Activated T-helper 2 cell treated with anti-CD3 and anti-CD28 coated beads, Interferon-gamma antibody, Interleukin-2, Interleukin-4, amounts not matched to agents 10 μg/mL and 5 μg/mL and 100 μg/mL, durations not matched to agents 14 hours and 24 hours and 36 hours (primary cell): ENCODE data around the gene UQCRH. TPM values are rescaled to one million over a fixed set of nuclear protein-coding genes. Genes with fewer than 3 reads are reported as not detected.

Source experiments
- DNase-seq: peaks from one replicate; pipeline ENCODE4 v3.0.0; 2021; ENCODE audit warnings: low spot score
- H3K27ac Mint-ChIP-seq: one replicate; pipeline ENCODE4 v1.8.0; 2021; ENCODE audit warnings: mixed read lengths
- H3K27me3 Mint-ChIP-seq: one replicate; pipeline ENCODE4 v1.8.0; 2021; ENCODE audit warnings: low read depth, mixed read lengths
- H3K36me3 Mint-ChIP-seq: one replicate; pipeline ENCODE4 v1.8.0; 2021; ENCODE audit warnings: low read depth, mixed read lengths
- H3K4me1 Mint-ChIP-seq: one replicate; pipeline ENCODE4 v1.8.0; 2021; ENCODE audit warnings: low read depth, mixed read lengths
- H3K4me3 Mint-ChIP-seq: one replicate; pipeline ENCODE4 v1.8.0; 2021; ENCODE audit warnings: low read depth, mild to moderate bottlenecking, moderate library complexity, mixed read lengths
- H3K9me3 Mint-ChIP-seq: one replicate; pipeline ENCODE4 v1.8.0; 2021; ENCODE audit warnings: mixed read lengths
- intact Hi-C: fragments of 100-400 bp; cut with micrococcal nuclease; formaldehyde crosslinking; loops from one replicate; pipeline ENCODE4 v1.15.1; 2023
- total RNA-seq: library from RNA; stranded (reverse); gene quantifications from 2 replicates; pipeline ENCODE4 v1.2.3, GENCODE V29; 2022

The UQCRH gene
- total RNA-seq, 1 donor from 2014 or later, result 275 TPM

GRCh38 chr1:46284058-46284457 lies 19.4 kb upstream of the UQCRH start:
- Mint-ChIP-seq H3K4me3 (no peak overlapping the region), H3K27me3 (no peaks in the 10 kb centered on the region), H3K27ac (no peak overlapping the region), H3K36me3 (peaks cover 73% of the 10 kb centered on the region), H3K4me1 (peaks cover 17% of the 10 kb centered on the region), H3K9me3 (no peaks in the 10 kb centered on the region)
- intact Hi-C loops, result no loop called here
- DNase-seq, result no peak

- Mint-ChIP-seq H3K4me3 (no peak overlapping the region), H3K27ac (no peak overlapping the region), H3K27me3 (no peaks in the 10 kb centered on the region), H3K4me1 (peaks cover 19% of the 10 kb centered on the region), H3K9me3 (no peaks in the 10 kb centered on the region), H3K36me3 (peaks cover 72% of the 10 kb centered on the region)
- no peak for DNase-seq
- intact Hi-C loops, result no loop called here
Measured at GRCh38 chr1:46284597-46285564, 18.6 kb upstream of the UQCRH start.

- peaks cover 71% of the 10 kb centered on the region for H3K36me3 Mint-ChIP-seq
- H3K4me1 Mint-ChIP-seq, result peaks cover 19% of the 10 kb centered on the region
- peak; percentile 25 for DNase-seq
- H3K27ac Mint-ChIP-seq, result no peak overlapping the region
- intact Hi-C loops, result no loop called here
- H3K27me3 Mint-ChIP-seq, result no peaks in the 10 kb centered on the region
- no peak overlapping the region for H3K4me3 Mint-ChIP-seq
- H3K9me3 Mint-ChIP-seq, result no peaks in the 10 kb centered on the region
Measured at GRCh38 chr1:46285730-46286477, 17.6 kb upstream of the UQCRH start.

- H3K36me3 Mint-ChIP-seq, result peaks cover 56% of the 10 kb centered on the region
- H3K27me3 Mint-ChIP-seq, result no peaks in the 10 kb centered on the region
- DNase-seq, result no peak
- H3K27ac Mint-ChIP-seq, result no peak overlapping the region
- no peaks in the 10 kb centered on the region for H3K9me3 Mint-ChIP-seq
- no peak overlapping the region for H3K4me3 Mint-ChIP-seq
- intact Hi-C loops, result no loop called here
- H3K4me1 Mint-ChIP-seq, result peaks cover 19% of the 10 kb centered on the region
Measured at GRCh38 chr1:46288485-46289133, 14.9 kb upstream of the UQCRH start.

DNA sequence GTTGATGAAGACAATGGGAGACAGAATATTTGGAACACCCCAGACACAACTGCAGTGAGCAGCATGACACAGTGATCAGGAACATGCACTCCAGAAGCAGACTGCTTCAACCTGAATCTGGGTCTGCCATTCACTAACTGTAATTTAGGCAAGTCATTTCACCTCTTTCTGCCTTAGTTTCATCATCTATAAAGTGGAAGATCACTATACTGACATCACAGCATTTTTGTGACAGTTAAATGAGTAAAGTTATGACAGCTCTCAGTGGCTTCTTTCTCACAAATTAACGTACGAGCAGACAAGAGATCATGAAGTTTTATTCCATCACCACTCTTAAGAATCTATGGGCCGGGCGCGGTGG lies 14.4 kb upstream of the UQCRH start:
- Mint-ChIP-seq H3K27ac (no peak overlapping the region), H3K4me3 (no peak overlapping the region), H3K4me1 (peaks cover 19% of the 10 kb centered on the region), H3K9me3 (no peaks in the 10 kb centered on the region), H3K36me3 (peaks cover 53% of the 10 kb centered on the region), H3K27me3 (no peaks in the 10 kb centered on the region)
- no peak for DNase-seq
- intact Hi-C loops, result no loop called here

- H3K4me1 Mint-ChIP-seq, result peaks cover 19% of the 10 kb centered on the region
- DNase-seq, result no peak
- intact Hi-C loops, result no loop called here
- H3K27me3 Mint-ChIP-seq, result no peaks in the 10 kb centered on the region
- no peaks in the 10 kb centered on the region for H3K9me3 Mint-ChIP-seq
- peaks cover 47% of the 10 kb centered on the region for H3K36me3 Mint-ChIP-seq
- H3K4me3 Mint-ChIP-seq, result no peak overlapping the region
- H3K27ac Mint-ChIP-seq, result no peak overlapping the region
Measured at GRCh38 chr1:46289976-46290375, 13.5 kb upstream of the UQCRH start.

DNA sequence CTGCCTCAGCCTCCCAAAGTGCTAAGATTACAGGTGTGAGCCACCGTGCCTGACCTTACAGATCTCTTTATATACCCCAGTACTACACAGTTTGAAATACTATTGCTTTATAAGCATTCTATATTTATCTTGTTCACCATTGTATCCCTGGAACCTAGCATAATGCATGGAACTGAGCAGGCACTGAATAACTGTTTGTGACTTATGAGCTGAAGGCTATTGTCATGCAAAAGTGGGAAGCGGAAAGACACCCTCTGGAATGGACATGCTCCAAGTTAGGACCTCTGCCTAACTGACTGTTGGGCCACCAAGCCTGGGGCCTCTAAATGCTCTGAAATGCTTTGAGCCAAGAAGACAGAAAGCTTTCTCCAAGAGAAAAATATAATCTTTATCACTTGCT lies 8.2 kb upstream of the UQCRH start:
- Mint-ChIP-seq H3K4me3 (no peak overlapping the region), H3K9me3 (no peaks in the 10 kb centered on the region), H3K27ac (no peak overlapping the region), H3K36me3 (peaks cover 44% of the 10 kb centered on the region), H3K4me1 (peaks cover 10% of the 10 kb centered on the region), H3K27me3 (no peaks in the 10 kb centered on the region)
- intact Hi-C loops, result no loop called here
- DNase-seq, result no peak

DNA sequence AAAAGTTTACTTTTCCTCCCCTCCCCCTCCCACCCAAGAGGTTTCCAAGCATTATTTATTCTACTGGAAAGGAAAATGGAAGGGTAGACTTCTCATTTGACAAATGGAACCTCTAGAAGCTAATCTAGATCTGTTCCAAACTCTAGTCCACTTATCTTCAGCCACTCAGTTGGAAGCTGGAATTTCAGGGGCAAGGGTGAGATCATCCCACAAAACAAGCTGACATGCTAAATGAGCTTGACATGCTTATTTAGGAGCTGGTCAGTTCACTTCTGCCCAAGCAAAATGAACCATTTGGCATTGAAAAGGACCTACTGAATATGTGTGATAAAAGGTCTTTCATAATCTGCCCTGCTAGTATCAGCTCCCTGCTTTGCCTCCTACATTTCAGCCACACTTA lies 5.1 kb upstream of the UQCRH start:
- DNase-seq, result no peak
- peaks cover 42% of the 10 kb centered on the region for H3K36me3 Mint-ChIP-seq
- H3K9me3 Mint-ChIP-seq, result no peaks in the 10 kb centered on the region
- H3K4me1 Mint-ChIP-seq, result peaks cover 22% of the 10 kb centered on the region
- H3K27ac Mint-ChIP-seq, result no peak overlapping the region
- no peak overlapping the region for H3K4me3 Mint-ChIP-seq
- H3K27me3 Mint-ChIP-seq, result no peaks in the 10 kb centered on the region
- intact Hi-C loops, result no loop called here

- no peak for DNase-seq
- Mint-ChIP-seq H3K9me3 (no peaks in the 10 kb centered on the region), H3K4me1 (peaks cover 28% of the 10 kb centered on the region), H3K27ac (peak overlapping the region; percentile 97), H3K4me3 (peak overlapping the region; percentile 99), H3K27me3 (no peaks in the 10 kb centered on the region), H3K36me3 (peaks cover 47% of the 10 kb centered on the region)
- intact Hi-C loops, result no loop called here
Measured at GRCh38 chr1:46300673-46301405, 2.7 kb upstream of the UQCRH start.

DNA sequence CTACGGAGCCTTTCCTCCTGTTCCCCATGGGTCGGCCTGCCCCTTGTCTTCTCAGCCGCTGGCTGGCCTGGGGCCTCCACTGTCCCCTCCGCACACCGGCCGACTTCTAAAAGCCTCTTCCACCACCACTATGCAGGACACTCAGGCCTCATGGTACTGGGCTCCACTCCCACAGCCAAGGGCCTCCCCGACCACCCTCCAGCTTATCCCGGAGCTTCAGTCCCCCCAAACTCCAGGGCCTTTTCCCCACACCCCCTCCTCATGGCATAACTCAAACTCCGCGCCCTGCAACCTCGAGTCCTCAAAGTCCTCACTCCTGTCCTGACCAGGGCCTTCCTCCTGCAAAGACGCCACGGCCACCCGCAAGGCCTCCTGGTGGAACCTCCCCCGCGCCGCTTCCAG lies 2.1 kb upstream of the UQCRH start:
- Mint-ChIP-seq H3K4me3 (peak overlapping the region; percentile 99), H3K27me3 (no peaks in the 10 kb centered on the region), H3K9me3 (no peaks in the 10 kb centered on the region), H3K4me1 (peaks cover 31% of the 10 kb centered on the region), H3K27ac (peak overlapping the region; percentile 97), H3K36me3 (peaks cover 46% of the 10 kb centered on the region)
- DNase-seq, result no peak
- intact Hi-C loops, result no loop called here

DNA sequence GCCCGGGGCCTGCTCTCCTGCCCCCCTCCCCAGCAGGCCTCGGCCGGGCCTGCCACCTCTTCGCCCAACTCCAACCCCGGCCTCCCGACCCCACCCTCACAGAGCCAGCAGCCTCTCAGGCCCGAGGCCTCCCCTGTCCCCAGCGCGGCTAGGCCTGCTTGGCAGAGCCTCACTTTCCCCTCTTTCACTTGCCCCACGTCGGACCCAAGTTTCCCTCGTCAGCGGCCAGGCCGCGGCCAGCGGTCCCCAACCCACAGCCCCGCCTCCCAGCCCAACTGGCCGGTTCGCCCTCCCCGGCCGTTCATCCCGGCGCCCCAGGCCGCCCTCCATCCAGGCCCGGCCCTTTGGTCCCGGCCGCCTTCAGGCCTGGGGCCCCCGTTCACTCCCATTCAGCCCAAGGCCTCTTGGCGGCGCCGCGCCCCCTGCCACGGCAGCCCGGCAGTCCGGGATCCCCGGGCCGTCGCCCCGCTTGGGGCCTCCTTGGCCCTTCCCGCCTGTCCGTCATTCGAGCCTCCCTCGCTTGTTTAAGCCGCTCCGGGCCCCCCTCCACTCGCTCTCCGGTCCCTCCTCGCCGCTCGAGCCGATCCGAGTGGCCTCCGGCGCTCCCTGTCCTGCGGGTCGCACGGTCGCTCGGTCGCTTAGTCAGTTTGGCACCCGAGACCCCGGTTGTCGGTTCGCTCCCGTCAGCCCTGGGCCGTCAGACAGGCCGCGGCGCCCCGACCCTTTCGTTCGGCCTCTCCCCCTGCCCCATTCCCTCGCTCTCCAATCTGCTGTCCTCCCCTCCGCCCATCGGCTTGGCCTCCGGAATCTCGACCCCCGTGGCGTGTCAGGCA lies 1.5 kb upstream of the UQCRH start:
- intact Hi-C loops, result loop anchor here (2.0 kb wide), 1 partner anchor 47 kb away; no protein-coding TSS in a partner anchor
- Mint-ChIP-seq H3K27me3 (no peaks in the 10 kb centered on the region), H3K4me3 (peak overlapping the region; percentile 99), H3K27ac (peak overlapping the region; percentile 97), H3K9me3 (no peaks in the 10 kb centered on the region), H3K36me3 (peaks cover 42% of the 10 kb centered on the region), H3K4me1 (peaks cover 31% of the 10 kb centered on the region)
- DNase-seq, result peak; percentile 48
